GM12878 (cell line): Measurements from ENCODE around the gene ARFGAP3. TPM values are rescaled to one million over a fixed set of nuclear protein-coding genes. Genes with fewer than 3 reads are reported as not detected.
A peak's percentile ranks its signal among the peaks of the same experiment; 100 is the strongest.

Experiments
- ATAC-seq: fragments of 200-7000 bp; cut with Tn5 transposase; 3 replicates; pipeline ENCODE4 v1.9.1; 2020; ENCODE audit warnings: mild to moderate bottlenecking, moderate library complexity
- BruUV-seq: library from RNA; stranded (reverse); fragments of 400-500 nt; replicated peaks from 2 replicates; lab custom pipeline; 2021; lab: Mats Ljungman, UMichigan
- CTCF ChIA-PET: fragments of 300-600 bp; sonication (Branson Sonifier 250); formaldehyde crosslinking; extraction: SDS; loops from one replicate; lab custom pipeline; 2021; ENCODE audit warnings: inconsistent platforms; lab: Yijun Ruan, JAX
- POLR2A ChIA-PET: fragments of 350-600 bp; formaldehyde crosslinking; extraction: SDS; loops from one replicate; lab custom pipeline; 2021; ENCODE audit warnings: inconsistent platforms; lab: Charles Lee
- RAD21 ChIA-PET: fragments of 300-600 bp; sonication (Branson Sonifier 250); formaldehyde crosslinking; loops from one replicate; lab custom pipeline; 2023; ENCODE audit warnings: antibody characterized with exemption; ENCODE audit not compliant: unreplicated experiment; lab: Charles Lee
- SMC1A ChIA-PET: fragments of 300-600 bp; sonication (Branson Sonifier 250); formaldehyde crosslinking; loops from one replicate; lab custom pipeline; 2023; ENCODE audit not compliant: unreplicated experiment, uncharacterized antibody; lab: Charles Lee
- DNase-seq: peaks from one replicate; pipeline ENCODE4 v3.0.0-alpha.2; 2011; ENCODE audit warnings: low read depth, low spot score
- FAIRE-seq: peaks from 3 replicates; lab custom pipeline; 2011; peaks lifted over from hg19 to GRCh38; lab: Jason Lieb, UNC
- H2AFZ ChIP-seq: 2 replicates; pipeline ENCODE4 v1.6.0; 2011; ENCODE audit warnings: low read depth, low read length, control low read depth; ENCODE audit not compliant: control insufficient read depth
- H3K27ac ChIP-seq: 2 replicates; pipeline ENCODE4 v1.5.1; 2011; ENCODE audit warnings: control low read depth; ENCODE audit not compliant: control insufficient read depth, insufficient read depth
- H3K27me3 ChIP-seq, 2 experiments: replicated peaks in 1 of 2; 2 replicates each; pipeline versions ENCODE4 v1.6.0 to v1.6.1; 2011; ENCODE audit warnings: low read length in 1 of 2; ENCODE audit not compliant: control insufficient read depth in 2 of 2, insufficient read depth in 2 of 2
- H3K36me3 ChIP-seq, 2 experiments: 2 replicates each; pipeline ENCODE4 v1.5.1; 2011; ENCODE audit warnings: low read length in 1 of 2; ENCODE audit not compliant: control insufficient read depth in 2 of 2, insufficient read depth in 2 of 2
- H3K4me1 ChIP-seq: 2 replicates; pipeline ENCODE4 v1.6.1; 2011; ENCODE audit warnings: mild to moderate bottlenecking, low read length, moderate library complexity, mixed read lengths; ENCODE audit not compliant: control insufficient read depth, insufficient read depth
- H3K4me2 ChIP-seq: 2 replicates; pipeline ENCODE4 v1.6.0; 2011; ENCODE audit warnings: control low read depth; ENCODE audit not compliant: control insufficient read depth, insufficient read depth
- H3K4me3 ChIP-seq: fragments of 200-600 bp; sonication (generic); 2 replicates; pipeline ENCODE4 v1.5.1; 2016
- H3K79me2 ChIP-seq: 2 replicates; pipeline ENCODE4 v1.6.0; 2011; ENCODE audit warnings: low read length; ENCODE audit not compliant: control insufficient read depth, insufficient read depth
- H3K9ac ChIP-seq: 2 replicates; pipeline ENCODE4 v1.8.0; 2011; ENCODE audit warnings: low read length, control low read depth, mixed read lengths; ENCODE audit not compliant: control insufficient read depth, insufficient read depth
- H3K9me3 ChIP-seq: replicated peaks from 3 replicates; pipeline ENCODE4 v1.5.1; 2011; ENCODE audit warnings: mild to moderate bottlenecking, low read length; ENCODE audit not compliant: control insufficient read depth, insufficient read depth
- H4K20me1 ChIP-seq: 2 replicates; pipeline ENCODE4 v1.6.0; 2011; ENCODE audit not compliant: control insufficient read depth, insufficient read depth
- ATF2 ChIP-seq: IDR thresholded peaks from 2 replicates; pipeline ENCODE4 v1.6.1; 2012; ENCODE audit warnings: low read length, inconsistent platforms
- CBX5 ChIP-seq: sonication (generic); IDR thresholded peaks from 2 replicates; pipeline ENCODE4 v1.6.1; 2016; ENCODE audit warnings: low read depth, moderate library complexity, mild to moderate bottlenecking, inconsistent platforms
- EED ChIP-seq: sonication (generic); IDR thresholded peaks from 2 replicates; pipeline ENCODE4 v1.6.1; 2016; ENCODE audit warnings: antibody characterized with exemption, low read depth
- ETV6 ChIP-seq, 2 experiments: fragments of 450-650 bp in 1 of 2; IDR thresholded peaks in 1 of 2; conservative IDR thresholded peaks in 1 of 2; 2 replicates each; pipeline ENCODE4 v1.6.1; 2014; ENCODE audit warnings: antibody characterized with exemption in 1 of 2, borderline replicate concordance in 1 of 2, low read depth in 1 of 2, mild to moderate bottlenecking in 1 of 2, moderate library complexity in 1 of 2
- IKZF1 ChIP-seq: fragments of 450-650 bp; conservative IDR thresholded peaks from 2 replicates; pipeline ENCODE4 v1.6.1; 2017; ENCODE audit warnings: antibody characterized with exemption, mild to moderate bottlenecking
- IKZF2 ChIP-seq, 2 experiments: fragments of 450-650 bp; IDR thresholded peaks; 2 replicates each; pipeline ENCODE4 v1.6.1; 2017; ENCODE audit warnings: mild to moderate bottlenecking in 2 of 2, moderate library complexity in 2 of 2
- JUNB ChIP-seq: IDR thresholded peaks from 2 replicates; pipeline ENCODE4 v1.6.1; 2016; ENCODE audit warnings: antibody characterized with exemption, mild to moderate bottlenecking
- MAX ChIP-seq: IDR thresholded peaks from 2 replicates; pipeline ENCODE4 v1.6.1; 2012; ENCODE audit warnings: low read depth, low read length, improper control_type of control experiment
- POLR2A ChIP-seq: IDR thresholded peaks from 2 replicates; pipeline ENCODE4 v1.6.1; 2011; ENCODE audit warnings: low read depth, mild to moderate bottlenecking, low read length
- RUNX3 ChIP-seq: IDR thresholded peaks from 2 replicates; pipeline ENCODE4 v1.6.1; 2012; ENCODE audit warnings: low read length, inconsistent platforms
- TAF1 ChIP-seq: IDR thresholded peaks from 2 replicates; pipeline ENCODE4 v1.6.1; 2011; ENCODE audit warnings: mild to moderate bottlenecking, low read depth, low read length, borderline replicate concordance
- WGBS: methylation state at CpG from one replicate; pipeline ENCODE4 v1.1.6; 2016; ENCODE audit warnings: low lambda C conversion rate; ENCODE audit not compliant: insufficient replicate concordance, insufficient coverage; ENCODE audit errors: missing lambda C conversion rate; 5-methylcytosine and 5-hydroxymethylcytosine counted together
- in situ Hi-C: fragments of 300-500 bp; cut with MboI; formaldehyde crosslinking; loops from 9 replicates; pipeline ENCODE4 v1.14.3; 2018; ENCODE audit warnings: mixed read lengths
- intact Hi-C: fragments of 100-400 bp; cut with micrococcal nuclease; formaldehyde crosslinking; loops from one replicate; pipeline ENCODE4 v1.14.2; 2022; ENCODE audit not compliant: unreplicated experiment
- polyA plus RNA-seq, 11 experiments: library from polyadenylated mRNA; depleted of rRNA in 4 of 11; unstranded in 6 of 11; stranded (reverse) in 5 of 11; fragments of >200 nt; fragmentation: Nextera tagmentation in 4 of 11; fragmentation: Illumina TruSeq in 1 of 11; extraction: Ambion mirVana in 4 of 11; extraction: Trizol in 1 of 11; gene quantifications; 1 replicate in 1 of 11; 2 replicates in 10 of 11; pipeline versions ENCODE4 v1.2.1 to v1.2.3, GENCODE V29; 2011 to 2016; ENCODE audit warnings: inconsistent platforms in 2 of 11, missing spikeins in 2 of 11, low read depth in 1 of 11
- total RNA-seq, 4 experiments: library from RNA; depleted of rRNA in 3 of 4; stranded (reverse); fragments of >200 nt in 3 of 4; fragmentation: Illumina TruSeq in 1 of 4; extraction: Trizol in 1 of 4; gene quantifications; 2 replicates each; pipeline versions ENCODE4 v1.2.1 to v1.2.3, GENCODE V29; 2013 to 2021
- TF ChIP-seq, protein P1 (sequence below): fragments of 450-650 bp; formaldehyde crosslinking; IDR thresholded peaks from 2 replicates; pipeline ENCODE4 v1.4.0; 2022; ENCODE audit warnings: mild to moderate bottlenecking, moderate library complexity
- TF ChIP-seq, protein P2 (sequence below): IDR thresholded peaks from 2 replicates; pipeline ENCODE4 v1.6.1; 2012; ENCODE audit warnings: low read depth, low read length, improper control_type of control experiment
- TF ChIP-seq, protein P3 (sequence below): IDR thresholded peaks from 2 replicates; pipeline ENCODE4 v1.6.1; 2011; ENCODE audit warnings: low read depth, low read length, improper control_type of control experiment, borderline replicate concordance

ARFGAP3 gene
- total and polyA plus RNA-seq, 10 of the 15 experiments (the other 5 are each of a cell fraction or from before 2014, with no cell fraction given) = 29.7 to 50.8 (median 39.5) TPM

DNA sequence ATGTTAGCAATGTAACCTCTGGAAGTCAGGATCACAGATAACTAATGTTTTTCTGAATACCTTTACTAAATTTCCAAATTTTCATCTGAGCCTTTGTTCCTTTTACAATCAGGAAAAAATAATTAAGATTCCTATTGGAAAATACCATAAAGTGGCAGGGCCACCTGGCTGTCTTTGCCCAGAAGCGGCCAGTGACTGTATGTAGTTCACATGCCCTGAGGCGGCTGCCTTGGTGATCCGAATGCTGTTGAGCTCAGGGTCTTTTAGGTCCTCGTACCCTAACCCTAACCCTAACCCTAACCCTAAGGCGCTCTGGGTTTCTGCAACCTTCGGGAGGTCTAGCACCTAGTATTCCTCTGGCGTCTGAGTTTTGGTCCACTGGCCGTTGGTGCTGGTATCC is 8.5 kb upstream of the ARFGAP3 start (continued):
- TF ChIP-seq, protein P1, sequence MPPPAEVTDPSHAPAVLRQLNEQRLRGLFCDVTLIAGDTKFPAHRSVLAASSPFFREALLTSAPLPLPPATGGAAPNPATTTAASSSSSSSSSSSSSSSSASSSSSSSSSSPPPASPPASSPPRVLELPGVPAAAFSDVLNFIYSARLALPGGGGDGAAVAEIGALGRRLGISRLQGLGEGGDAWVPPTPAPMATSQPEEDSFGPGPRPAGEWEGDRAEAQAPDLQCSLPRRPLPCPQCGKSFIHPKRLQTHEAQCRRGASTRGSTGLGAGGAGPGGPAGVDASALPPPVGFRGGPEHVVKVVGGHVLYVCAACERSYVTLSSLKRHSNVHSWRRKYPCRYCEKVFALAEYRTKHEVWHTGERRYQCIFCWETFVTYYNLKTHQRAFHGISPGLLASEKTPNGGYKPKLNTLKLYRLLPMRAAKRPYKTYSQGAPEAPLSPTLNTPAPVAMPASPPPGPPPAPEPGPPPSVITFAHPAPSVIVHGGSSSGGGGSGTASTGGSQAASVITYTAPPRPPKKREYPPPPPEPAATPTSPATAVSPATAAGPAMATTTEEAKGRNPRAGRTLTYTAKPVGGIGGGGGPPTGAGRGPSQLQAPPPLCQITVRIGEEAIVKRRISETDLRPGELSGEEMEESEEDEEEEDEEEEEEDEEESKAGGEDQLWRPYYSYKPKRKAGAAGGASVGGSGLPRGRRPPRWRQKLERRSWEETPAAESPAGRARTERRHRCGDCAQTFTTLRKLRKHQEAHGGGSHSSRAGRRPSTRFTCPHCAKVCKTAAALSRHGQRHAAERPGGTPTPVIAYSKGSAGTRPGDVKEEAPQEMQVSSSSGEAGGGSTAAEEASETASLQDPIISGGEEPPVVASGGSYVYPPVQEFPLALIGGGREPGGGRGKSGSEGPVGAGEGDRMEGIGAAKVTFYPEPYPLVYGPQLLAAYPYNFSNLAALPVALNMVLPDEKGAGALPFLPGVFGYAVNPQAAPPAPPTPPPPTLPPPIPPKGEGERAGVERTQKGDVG = no peak
- TF ChIP-seq MAX (no peak), POLR2A (no peak)

DNA sequence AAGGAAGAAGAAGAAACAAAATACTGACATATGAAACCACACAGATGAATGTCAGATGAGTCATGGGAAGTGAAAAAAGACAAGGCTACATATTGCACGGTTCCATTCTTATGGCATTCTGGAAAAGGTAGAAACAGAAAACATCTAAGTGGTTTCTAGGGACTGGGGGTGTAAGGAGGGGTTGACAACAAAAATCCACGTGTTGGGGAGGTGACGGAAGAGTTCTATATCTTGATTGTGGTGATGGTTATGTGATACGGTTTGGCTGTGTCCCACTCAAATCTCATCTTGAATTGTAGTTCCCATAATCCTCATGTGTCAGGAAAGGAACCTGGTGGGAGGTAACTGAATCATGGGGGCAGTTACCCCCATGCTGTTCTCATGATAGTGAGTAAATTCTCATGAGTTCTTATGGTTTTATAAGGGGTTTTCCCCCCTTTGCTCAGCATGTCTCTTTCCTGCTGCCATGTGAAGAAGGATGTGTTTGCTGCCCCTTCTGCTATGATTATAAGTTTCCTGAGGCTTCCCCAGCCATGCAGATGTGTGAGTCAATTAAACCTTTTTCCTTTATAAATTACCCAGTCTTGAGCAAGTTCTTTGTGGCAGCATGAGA is 6.4 kb upstream of the ARFGAP3 start:
- peak; percentile 16; the same call in 2 of the 3 replicates for ATAC-seq
- H3K36me3 ChIP-seq = no peaks in the 10 kb centered on the region; a peak in 3 of 4 replicates
- H3K27me3 ChIP-seq = no peaks in the 10 kb centered on the region
- ChIA-PET POLR2A (interaction anchor here (0.7 kb wide), 1 partner anchor 97 kb away, joined by 5 read pairs; no protein-coding TSS in a partner anchor), RAD21 (no interaction called here), CTCF (interaction anchor here (1.8 kb wide), 1 partner anchor 170 kb away, joined by 5 read pairs; no protein-coding TSS in a partner anchor), SMC1A (no interaction called here)
- peak; percentile 46 for DNase-seq
- FAIRE-seq = peak; percentile 78
- H4K20me1 ChIP-seq = no peaks in the 10 kb centered on the region
- TF ChIP-seq, protein P2, sequence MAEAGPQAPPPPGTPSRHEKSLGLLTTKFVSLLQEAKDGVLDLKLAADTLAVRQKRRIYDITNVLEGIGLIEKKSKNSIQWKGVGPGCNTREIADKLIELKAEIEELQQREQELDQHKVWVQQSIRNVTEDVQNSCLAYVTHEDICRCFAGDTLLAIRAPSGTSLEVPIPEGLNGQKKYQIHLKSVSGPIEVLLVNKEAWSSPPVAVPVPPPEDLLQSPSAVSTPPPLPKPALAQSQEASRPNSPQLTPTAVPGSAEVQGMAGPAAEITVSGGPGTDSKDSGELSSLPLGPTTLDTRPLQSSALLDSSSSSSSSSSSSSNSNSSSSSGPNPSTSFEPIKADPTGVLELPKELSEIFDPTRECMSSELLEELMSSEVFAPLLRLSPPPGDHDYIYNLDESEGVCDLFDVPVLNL = no peak
- TF ChIP-seq IKZF2 (IDR thresholded peaks at IDR 0.05) = peak; percentile 68 to 78; a peak in 3 of 4 replicates
- peak; percentile 26; the same call in 1 of the 2 replicates for TF ChIP-seq IKZF1
- TF ChIP-seq CBX5 = 0 out of 2 replicates have a peak, but pooled peaks have one; percentile 33
- TF ChIP-seq, protein P3, sequence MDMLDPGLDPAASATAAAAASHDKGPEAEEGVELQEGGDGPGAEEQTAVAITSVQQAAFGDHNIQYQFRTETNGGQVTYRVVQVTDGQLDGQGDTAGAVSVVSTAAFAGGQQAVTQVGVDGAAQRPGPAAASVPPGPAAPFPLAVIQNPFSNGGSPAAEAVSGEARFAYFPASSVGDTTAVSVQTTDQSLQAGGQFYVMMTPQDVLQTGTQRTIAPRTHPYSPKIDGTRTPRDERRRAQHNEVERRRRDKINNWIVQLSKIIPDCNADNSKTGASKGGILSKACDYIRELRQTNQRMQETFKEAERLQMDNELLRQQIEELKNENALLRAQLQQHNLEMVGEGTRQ = no peak; the same call in 1 of the 2 replicates
- no peak for TF ChIP-seq TAF1
- TF ChIP-seq EED = peak; percentile 55
- peak; percentile 31; the same call in 1 of the 2 replicates for TF ChIP-seq ATF2
- peak in 1 of 2 experiments; percentile 69; a peak in 1 of 4 replicates for TF ChIP-seq ETV6 (conservative IDR thresholded peaks at IDR 0.05 in 1 of 2, IDR thresholded peaks at IDR 0.05 in 1 of 2; ENCODE audit: borderline replicate concordance in 1 of 2, low read depth in 1 of 2)
- TF ChIP-seq JUNB = peak; percentile 39; the same call in 1 of the 2 replicates
- TF ChIP-seq RUNX3 = peak; percentile 88
- intact Hi-C loops = no loop called here
- no TSS peak for BruUV-seq
- no peak overlapping the region for H3K4me2 ChIP-seq
- H3K9ac ChIP-seq = no peak overlapping the region
- no peaks in the 10 kb centered on the region for H3K79me2 ChIP-seq
- WGBS = 31% methylated on average over 4 of the region's 4 CpGs
- in situ Hi-C loops = no loop called here
- H3K4me3 ChIP-seq = no peak overlapping the region
- H2AFZ ChIP-seq = no peak overlapping the region
- H3K9me3 ChIP-seq = peaks cover 6% of the 10 kb centered on the region; the same call in 2 of the 3 replicates
- peaks cover 9% of the 10 kb centered on the region for H3K4me1 ChIP-seq
- H3K27ac ChIP-seq = peak overlapping the region; percentile 24; the same call in 1 of the 2 replicates
